ENCODE data around the gene LIPA.

DNA sequence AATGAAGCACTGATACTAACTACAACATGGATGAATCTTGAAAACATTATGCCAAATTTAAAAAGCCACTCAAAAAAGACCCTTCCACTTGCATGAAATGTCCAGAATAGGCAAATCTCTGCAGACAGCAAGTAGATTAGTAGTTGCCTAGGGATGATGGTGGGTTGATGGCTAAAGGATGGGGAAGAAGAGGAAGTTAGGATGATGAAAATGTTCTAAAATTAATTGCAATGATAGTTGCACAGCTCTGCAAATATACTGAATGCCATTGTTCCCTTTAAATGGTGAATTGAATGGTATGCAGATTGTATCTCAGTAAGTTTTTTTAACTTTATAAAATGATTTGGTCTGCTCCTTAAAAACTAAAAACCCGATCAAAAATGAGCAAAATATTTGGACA lies 7.3 kb upstream of the LIPA start:
- TF ChIP-seq, protein P1, sequence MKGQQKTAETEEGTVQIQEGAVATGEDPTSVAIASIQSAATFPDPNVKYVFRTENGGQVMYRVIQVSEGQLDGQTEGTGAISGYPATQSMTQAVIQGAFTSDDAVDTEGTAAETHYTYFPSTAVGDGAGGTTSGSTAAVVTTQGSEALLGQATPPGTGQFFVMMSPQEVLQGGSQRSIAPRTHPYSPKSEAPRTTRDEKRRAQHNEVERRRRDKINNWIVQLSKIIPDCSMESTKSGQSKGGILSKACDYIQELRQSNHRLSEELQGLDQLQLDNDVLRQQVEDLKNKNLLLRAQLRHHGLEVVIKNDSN (IDR thresholded peaks at IDR 0.05) = no peak
- TF ChIP-seq CREB1 (IDR thresholded peaks at IDR 0.05; ENCODE audit: low read depth) = no peak
- no peak for TF ChIP-seq TAF1 (IDR thresholded peaks at IDR 0.05; ENCODE audit: low read depth)
- TF ChIP-seq, protein P2, sequence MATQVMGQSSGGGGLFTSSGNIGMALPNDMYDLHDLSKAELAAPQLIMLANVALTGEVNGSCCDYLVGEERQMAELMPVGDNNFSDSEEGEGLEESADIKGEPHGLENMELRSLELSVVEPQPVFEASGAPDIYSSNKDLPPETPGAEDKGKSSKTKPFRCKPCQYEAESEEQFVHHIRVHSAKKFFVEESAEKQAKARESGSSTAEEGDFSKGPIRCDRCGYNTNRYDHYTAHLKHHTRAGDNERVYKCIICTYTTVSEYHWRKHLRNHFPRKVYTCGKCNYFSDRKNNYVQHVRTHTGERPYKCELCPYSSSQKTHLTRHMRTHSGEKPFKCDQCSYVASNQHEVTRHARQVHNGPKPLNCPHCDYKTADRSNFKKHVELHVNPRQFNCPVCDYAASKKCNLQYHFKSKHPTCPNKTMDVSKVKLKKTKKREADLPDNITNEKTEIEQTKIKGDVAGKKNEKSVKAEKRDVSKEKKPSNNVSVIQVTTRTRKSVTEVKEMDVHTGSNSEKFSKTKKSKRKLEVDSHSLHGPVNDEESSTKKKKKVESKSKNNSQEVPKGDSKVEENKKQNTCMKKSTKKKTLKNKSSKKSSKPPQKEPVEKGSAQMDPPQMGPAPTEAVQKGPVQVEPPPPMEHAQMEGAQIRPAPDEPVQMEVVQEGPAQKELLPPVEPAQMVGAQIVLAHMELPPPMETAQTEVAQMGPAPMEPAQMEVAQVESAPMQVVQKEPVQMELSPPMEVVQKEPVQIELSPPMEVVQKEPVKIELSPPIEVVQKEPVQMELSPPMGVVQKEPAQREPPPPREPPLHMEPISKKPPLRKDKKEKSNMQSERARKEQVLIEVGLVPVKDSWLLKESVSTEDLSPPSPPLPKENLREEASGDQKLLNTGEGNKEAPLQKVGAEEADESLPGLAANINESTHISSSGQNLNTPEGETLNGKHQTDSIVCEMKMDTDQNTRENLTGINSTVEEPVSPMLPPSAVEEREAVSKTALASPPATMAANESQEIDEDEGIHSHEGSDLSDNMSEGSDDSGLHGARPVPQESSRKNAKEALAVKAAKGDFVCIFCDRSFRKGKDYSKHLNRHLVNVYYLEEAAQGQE (IDR thresholded peaks at IDR 0.05; ENCODE audit: low read depth) = no peak
- TF ChIP-seq, protein P3, sequence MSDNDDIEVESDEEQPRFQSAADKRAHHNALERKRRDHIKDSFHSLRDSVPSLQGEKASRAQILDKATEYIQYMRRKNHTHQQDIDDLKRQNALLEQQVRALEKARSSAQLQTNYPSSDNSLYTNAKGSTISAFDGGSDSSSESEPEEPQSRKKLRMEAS (IDR thresholded peaks at IDR 0.05) = no peak
- no peak for TF ChIP-seq EP300 (IDR thresholded peaks at IDR 0.05; ENCODE audit: borderline replicate concordance)
- no peak for TF ChIP-seq CEBPB (IDR thresholded peaks at IDR 0.05)
